ENCODE results near the gene GATAD2A.

DNA sequence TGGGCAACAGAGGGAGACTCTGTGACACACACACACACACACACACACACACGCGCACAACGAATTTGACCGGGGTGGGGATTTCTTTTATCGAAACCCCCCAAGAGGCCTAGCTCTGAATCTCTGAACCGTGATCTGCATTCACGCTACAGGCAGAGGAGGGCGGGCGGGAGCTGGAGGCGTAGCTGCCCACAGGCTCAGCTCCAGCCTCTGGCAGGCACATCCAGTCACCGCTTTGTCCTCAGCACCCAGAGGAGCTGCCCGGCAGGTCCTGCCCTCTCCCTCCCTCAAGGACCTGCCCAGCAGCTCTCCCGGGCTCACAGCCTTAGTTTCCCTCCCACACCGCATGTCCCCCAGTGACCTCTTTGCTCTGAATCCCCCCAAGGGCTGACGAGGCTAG is 152.6 kb downstream of the GATAD2A start:
- TF ChIP-seq GATA2 (IDR thresholded peaks at IDR 0.05; ENCODE audit: low read depth, low read length) (no peak), GATA3 (IDR thresholded peaks at IDR 0.05; ENCODE audit: low read depth, low read length) (no peak)

All from SH-SY5Y (cell line).